Measurements from ENCODE around the gene DMXL2.

- TF ChIP-seq CTCF (IDR thresholded peaks at IDR 0.05) (no peak), POLR2A (IDR thresholded peaks at IDR 0.05) (no peak), POLR2AphosphoS5 (IDR thresholded peaks at IDR 0.05) (no peak), EP300 (IDR thresholded peaks at IDR 0.05) (no peak)
Observed at GRCh38 chr15:51493892-51494291, 128.7 kb downstream of the DMXL2 start.
